AG04449 (cell line): ENCODE results near the gene STARD7.

Experiments used
- CTCF ChIA-PET: fragments of 350-600 bp; formaldehyde crosslinking; extraction: SDS; loops from one replicate; lab custom pipeline; 2021; ENCODE audit warnings: antibody characterized with exemption; lab: Yijun Ruan, JAX
- POLR2A ChIA-PET: fragments of 400-600, 350-600 bp; formaldehyde crosslinking; extraction: SDS; loops from one replicate; lab custom pipeline; 2020; ENCODE audit warnings: antibody characterized with exemption, inconsistent platforms; lab: Yijun Ruan, JAX
- DNase-seq: peaks from one replicate; pipeline ENCODE4 v3.0.0-alpha.2; 2010; ENCODE audit warnings: low read depth, low spot score
- H3K4me3 ChIP-seq: 2 replicates; pipeline ENCODE4 v1.5.1; 2011; ENCODE audit warnings: low read depth, mild to moderate bottlenecking, control low read depth, low read length
- CTCF ChIP-seq: IDR thresholded peaks from one replicate; pipeline ENCODE4 v1.5.1; 2011; ENCODE audit warnings: mild to moderate bottlenecking, moderate library complexity, low read length, control low read depth, inconsistent platforms; ENCODE audit not compliant: insufficient read depth; ENCODE audit errors: missing control alignments

Gene STARD7

GRCh38 chr2:96169868-96170507 is 38.6 kb downstream of the STARD7 start:
- DNase-seq = no peak
- POLR2A ChIA-PET = no interaction called here
- no peak for TF ChIP-seq CTCF
- CTCF ChIA-PET = interaction anchor here (0.6 kb wide), 1 partner anchor 148 kb away, joined by 3 read pairs; no protein-coding TSS in a partner anchor
- no peak overlapping the region for H3K4me3 ChIP-seq

- TF ChIP-seq CTCF = no peak
- DNase-seq = no peak
- ChIA-PET POLR2A (no interaction called here), CTCF (interaction anchor here (2.0 kb wide), 1 partner anchor 29 kb away, joined by 5 read pairs; the partner anchor contains the start of gene ASTL)
- no peak overlapping the region for H3K4me3 ChIP-seq
Observed at GRCh38 chr2:96167407-96168013, 41.1 kb downstream of the STARD7 start.

- DNase-seq = no peak
- ChIA-PET POLR2A (no interaction called here), CTCF (interaction anchor here (1.2 to 2.5 kb wide), 3 partner anchors 10 to 142 kb away, joined by 3 to 25 read pairs (median 3); no protein-coding TSS in a partner anchor)
- no peak for TF ChIP-seq CTCF
- H3K4me3 ChIP-seq = no peak overlapping the region
Observed at GRCh38 chr2:96164459-96165184, 44.0 kb downstream of the STARD7 start.

DNA sequence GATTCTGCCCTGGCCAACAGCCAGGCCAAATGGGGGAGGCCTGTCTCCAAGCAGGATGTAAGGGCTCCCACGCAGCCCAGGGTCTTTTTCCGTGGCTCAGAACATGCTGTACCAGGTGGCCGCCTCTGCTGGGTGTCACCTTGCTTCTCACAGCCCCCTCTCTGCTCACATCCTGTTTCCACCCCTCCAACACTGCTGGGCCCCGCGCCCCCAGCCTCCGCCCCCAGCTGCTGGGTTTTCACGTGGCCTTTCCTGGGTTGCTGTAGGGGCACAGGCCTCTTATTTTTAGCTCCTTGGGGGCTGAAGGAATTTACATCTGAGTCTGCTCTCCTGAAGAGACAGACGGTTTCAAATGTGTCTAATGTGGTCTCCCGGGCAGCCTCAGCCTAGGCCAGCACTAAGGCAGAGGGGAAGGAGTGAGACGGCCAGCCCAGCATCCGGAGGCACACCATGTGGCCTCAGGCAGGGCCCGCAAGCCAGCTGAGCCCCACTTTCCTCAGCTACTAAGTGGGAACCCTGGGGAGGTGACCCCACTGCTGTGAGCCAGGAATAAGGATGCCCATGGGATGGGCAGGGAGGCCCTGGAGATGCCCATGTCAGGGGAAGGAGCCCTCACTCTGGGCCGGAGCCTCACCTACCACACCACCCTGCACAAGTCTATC is 44.7 kb downstream of the STARD7 start:
- ChIA-PET POLR2A (no interaction called here), CTCF (interaction anchor here (0.6 to 2.5 kb wide), 3 partner anchors 11 to 141 kb away, joined by 3 to 25 read pairs (median 3); no protein-coding TSS in a partner anchor)
- no peak for DNase-seq
- no peak for TF ChIP-seq CTCF
- H3K4me3 ChIP-seq = no peak overlapping the region

DNA sequence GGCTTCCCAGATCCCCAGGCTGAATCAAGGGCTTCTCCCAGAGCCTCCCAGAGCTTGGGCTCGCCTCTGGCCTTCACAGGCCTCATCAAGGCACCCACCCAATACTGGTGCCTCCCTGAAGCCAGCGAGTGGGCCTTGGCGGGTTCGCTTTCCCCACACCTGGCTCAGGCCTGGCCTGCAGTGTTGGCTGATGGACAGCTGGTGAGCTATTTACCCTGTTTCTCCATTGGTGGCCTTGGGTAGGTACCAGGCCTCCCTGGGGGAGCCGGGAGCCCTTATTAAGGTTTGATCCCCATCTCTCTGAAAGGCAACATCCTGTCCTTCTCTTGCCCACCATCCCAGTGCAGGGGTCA is 45.2 kb downstream of the STARD7 start:
- no peak overlapping the region for H3K4me3 ChIP-seq
- no peak for DNase-seq
- ChIA-PET CTCF (interaction anchor here (0.6 to 2.5 kb wide), 4 partner anchors 12 to 141 kb away, joined by 3 to 25 read pairs (median 4); no protein-coding TSS in a partner anchor), POLR2A (no interaction called here)
- TF ChIP-seq CTCF = no peak
